ENCODE results near the gene GALNTL6. TPM values are rescaled to one million over a fixed set of nuclear protein-coding genes. Genes with fewer than 3 reads are reported as not detected.

The GALNTL6 gene
- total and polyA plus RNA-seq, 9 of the 15 experiments (the other 6 are each of a cell fraction or from before 2014, with no cell fraction given) = 0.18 to 0.50 (median 0.29) TPM

- CTCF ChIA-PET (ENCODE audit: low intra/inter-chr PET ratio) = no interaction called here
- TF ChIP-seq PYGO2 (tag; IDR thresholded peaks at IDR 0.05) (no peak), ZNF408 (CRISPR knock-in tag; IDR thresholded peaks at IDR 0.05; ENCODE audit: low read depth) (no peak), MLLT1 (IDR thresholded peaks at IDR 0.05) (no peak), TFE3 (CRISPR knock-in tag; IDR thresholded peaks at IDR 0.05) (no peak), ZNF696 (CRISPR knock-in tag; conservative IDR thresholded peaks at IDR 0.05) (no peak), SMARCB1 (IDR thresholded peaks at IDR 0.05; ENCODE audit: insufficient read length, low read depth) (no peak), ZBTB7A (IDR thresholded peaks at IDR 0.05; ENCODE audit: borderline replicate concordance, control insufficient read depth, low read depth, low read length) (no peak), TRIM24 (IDR thresholded peaks at IDR 0.05) (no peak), TAF15 (IDR thresholded peaks at IDR 0.05; ENCODE audit: low read depth, low read length) (no peak), STAG1 (CRISPR knock-in tag; IDR thresholded peaks at IDR 0.05; ENCODE audit: borderline replicate concordance) (no peak), CLOCK (CRISPR knock-in tag; IDR thresholded peaks at IDR 0.05; ENCODE audit: borderline replicate concordance) (no peak), ZNF436 (CRISPR knock-in tag; IDR thresholded peaks at IDR 0.05) (no peak), KDM4B (IDR thresholded peaks at IDR 0.05; ENCODE audit: borderline replicate concordance in 2 of 2, low read depth in 1 of 2) (no peak), FOXO4 (CRISPR knock-in tag; IDR thresholded peaks at IDR 0.05) (no peak)
Observed at GRCh38 chr4:172986114-172986513, 1172.9 kb downstream of the GALNTL6 start.

More at GRCh38 chr4:172986114-172986513, 1172.9 kb downstream of the GALNTL6 start:
- FAIRE-seq (no peak), ATAC-seq (no peak), DNase-seq (ENCODE audit: extremely low read depth in 1 of 4, low spot score in 3 of 4) (no peak)
- no peak overlapping the region for H3K4me2 ChIP-seq (ENCODE audit: insufficient read depth, low read length)
- no peak overlapping the region for H2AFZ ChIP-seq (ENCODE audit: low read depth, low read length)
- no peaks in the 10 kb centered on the region for H3K79me2 ChIP-seq (ENCODE audit: control insufficient read depth, insufficient read depth, low read length)
- no peaks in the 10 kb centered on the region for H3K9me1 ChIP-seq (ENCODE audit: control insufficient read depth, insufficient read depth, low read length)
- intact Hi-C loops (cut with micrococcal nuclease) = no loop called here
- H4K20me1 ChIP-seq (replicated peaks; ENCODE audit: control insufficient read depth, insufficient read depth, low read length) = no peaks in the 10 kb centered on the region
- no peak overlapping the region for H3K9ac ChIP-seq (ENCODE audit: insufficient read depth in 1 of 2, low read depth in 2 of 2, low read length in 2 of 2)
- H3K4me3 ChIP-seq = no peak overlapping the region
- POLR2A ChIA-PET = no interaction called here
- H3K27me3 ChIP-seq (ENCODE audit: control insufficient read depth in 2 of 2, insufficient read depth in 2 of 2, low read length in 2 of 2) = no peaks in the 10 kb centered on the region
- no peaks in the 10 kb centered on the region for H3K4me1 ChIP-seq (replicated peaks in 1 of 2; ENCODE audit: control insufficient read depth in 2 of 2, insufficient read depth in 2 of 2, low read length in 2 of 2)
- WGBS (ENCODE audit: insufficient coverage, low coverage, missing lambda C conversion rate) = 23% methylated on average over 1 of the region's 1 CpG
- BruUV-seq (replicated peaks) = no TSS peak
- in situ Hi-C loops (cut with MboI) = no loop called here
- no peaks in the 10 kb centered on the region for H3K9me3 ChIP-seq (replicated peaks; ENCODE audit: control insufficient read depth, insufficient read depth, low read depth, low read length)
- H3K36me3 ChIP-seq (ENCODE audit: control insufficient read depth, insufficient read depth, low read length) = no peaks in the 10 kb centered on the region
- H3K27ac ChIP-seq (ENCODE audit: extremely low read depth, low read depth, low read length) = no peak overlapping the region

Measured in K562 (cell line).